ENCODE results near the gene FOXE3. TPM values are rescaled to one million over a fixed set of nuclear protein-coding genes. Genes with fewer than 3 reads are reported as not detected.

The FOXE3 gene
- total RNA-seq, result 0.04 TPM in 1 of 2 replicates, not detected in the other

- no peak for DNase-seq (ENCODE audit: low read depth, low spot score)
Observed at GRCh38 chr1:47415728-47416318, at the start of gene FOXE3. TSS of gene FOXE3 (plus strand) at chr1:47416285. CDS start at chr1:47416316, 31 bp downstream.

GRCh38 chr1:47367651-47368050 lies 48.4 kb upstream of the FOXE3 start:
- no peak for DNase-seq (ENCODE audit: low read depth, low spot score)

GRCh38 chr1:47371016-47371517 lies 45.0 kb upstream of the FOXE3 start:
- no peak for DNase-seq (ENCODE audit: low read depth, low spot score)

GRCh38 chr1:47374501-47374900 lies 41.6 kb upstream of the FOXE3 start:
- no peak for DNase-seq (ENCODE audit: low read depth, low spot score)

- DNase-seq (ENCODE audit: low read depth, low spot score), result no peak
Observed at GRCh38 chr1:47378147-47378546, 37.9 kb upstream of the FOXE3 start.

GRCh38 chr1:47380699-47381098 lies 35.4 kb upstream of the FOXE3 start:
- no peak for DNase-seq (ENCODE audit: low read depth, low spot score)

GRCh38 chr1:47382399-47382983 lies 33.6 kb upstream of the FOXE3 start:
- DNase-seq (ENCODE audit: low read depth, low spot score), result no peak

GRCh38 chr1:47384083-47384482 lies 32.0 kb upstream of the FOXE3 start:
- no peak for DNase-seq (ENCODE audit: low read depth, low spot score)

- DNase-seq (ENCODE audit: low read depth, low spot score), result no peak
Observed at GRCh38 chr1:47385020-47385419, 31.1 kb upstream of the FOXE3 start.

- no peak for DNase-seq (ENCODE audit: low read depth, low spot score)
Observed at GRCh38 chr1:47386268-47386667, 29.8 kb upstream of the FOXE3 start.

GRCh38 chr1:47388030-47388890 lies 27.8 kb upstream of the FOXE3 start:
- no peak for DNase-seq (ENCODE audit: low read depth, low spot score)

GRCh38 chr1:47388891-47389238 lies 27.2 kb upstream of the FOXE3 start:
- DNase-seq (ENCODE audit: low read depth, low spot score), result peak; percentile 15

- no peak for DNase-seq (ENCODE audit: low read depth, low spot score)
Observed at GRCh38 chr1:47389731-47390130, 26.4 kb upstream of the FOXE3 start.

GRCh38 chr1:47390843-47391242 lies 25.2 kb upstream of the FOXE3 start:
- DNase-seq (ENCODE audit: low read depth, low spot score), result no peak

GRCh38 chr1:47393141-47393540 lies 22.9 kb upstream of the FOXE3 start:
- no peak for DNase-seq (ENCODE audit: low read depth, low spot score)

GRCh38 chr1:47395433-47395832 lies 20.7 kb upstream of the FOXE3 start:
- DNase-seq (ENCODE audit: low read depth, low spot score), result no peak

- no peak for DNase-seq (ENCODE audit: low read depth, low spot score)
Observed at GRCh38 chr1:47396671-47397196, 19.4 kb upstream of the FOXE3 start.

- no peak for DNase-seq (ENCODE audit: low read depth, low spot score)
Observed at GRCh38 chr1:47399138-47399845, 16.8 kb upstream of the FOXE3 start.

GRCh38 chr1:47399846-47400155 lies 16.3 kb upstream of the FOXE3 start:
- no peak for DNase-seq (ENCODE audit: low read depth, low spot score)

- no peak for DNase-seq (ENCODE audit: low read depth, low spot score)
Observed at GRCh38 chr1:47401761-47402160, 14.3 kb upstream of the FOXE3 start.

GRCh38 chr1:47402591-47402990 lies 13.5 kb upstream of the FOXE3 start:
- DNase-seq (ENCODE audit: low read depth, low spot score), result no peak
